Measurements from ENCODE around the gene SLC30A1.

DNA sequence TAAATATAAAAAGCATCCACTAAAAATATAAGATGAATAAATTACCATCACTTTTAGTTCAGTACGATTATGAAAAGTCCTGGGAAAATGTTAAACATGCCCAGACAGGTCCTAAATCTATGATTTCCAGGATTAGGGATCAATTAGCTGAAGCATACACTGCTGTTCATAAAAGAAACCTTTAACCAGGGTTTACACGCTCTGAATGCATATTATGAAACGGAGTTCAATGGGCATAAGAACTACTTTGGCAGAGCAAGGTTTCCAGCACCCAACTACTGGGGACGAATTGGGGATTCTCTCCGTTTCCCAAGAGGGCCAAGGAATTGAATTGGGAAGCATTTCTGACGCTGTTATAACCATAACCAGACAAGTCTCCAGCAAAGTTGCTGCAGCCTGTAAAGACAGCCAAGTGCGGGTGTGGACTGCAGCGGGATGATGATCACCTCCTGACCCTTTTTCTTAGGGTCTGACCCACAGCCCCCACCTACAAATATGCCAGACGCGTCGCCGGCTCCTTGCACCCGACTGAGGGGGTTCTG is 1.6 kb downstream of the SLC30A1 start:
- TF ChIP-seq EZH2 (IDR thresholded peaks at IDR 0.05; ENCODE audit: borderline replicate concordance, control insufficient read depth, low read depth, low read length) (no peak), TAF1 (IDR thresholded peaks at IDR 0.05; ENCODE audit: borderline replicate concordance, low read depth, low read length) (no peak), YY1 (IDR thresholded peaks at IDR 0.05; ENCODE audit: low read depth, low read length) (no peak), ZBED1 (IDR thresholded peaks at IDR 0.05; ENCODE audit: borderline replicate concordance) (no peak), NFXL1 (IDR thresholded peaks at IDR 0.05; ENCODE audit: borderline replicate concordance) (no peak), RFX5 (IDR thresholded peaks at IDR 0.05; ENCODE audit: low read depth, low read length) (no peak), RELB (IDR thresholded peaks at IDR 0.05; ENCODE audit: low read depth) (0 out of 2 replicates have a peak, but pooled peaks have one; percentile 24), CEBPB (IDR thresholded peaks at IDR 0.05; ENCODE audit: borderline replicate concordance in 1 of 2, low read depth in 2 of 2, low read length in 2 of 2) (no peak), CREB1 (IDR thresholded peaks at IDR 0.05; ENCODE audit: low read depth) (no peak), NR2C2 (IDR thresholded peaks at IDR 0.05; ENCODE audit: borderline replicate concordance, control insufficient read depth, insufficient read length, low read depth) (no peak), FOXM1 (IDR thresholded peaks at IDR 0.05; ENCODE audit: low read depth, low read length) (no peak), MYC (IDR thresholded peaks at IDR 0.05; ENCODE audit: insufficient read depth, insufficient read length, insufficient replicate concordance, low read length, severe bottlenecking) (no peak), EP300 (IDR thresholded peaks at IDR 0.05; ENCODE audit: borderline replicate concordance in 1 of 2, control insufficient read depth in 1 of 2, low read depth in 2 of 2, low read length in 2 of 2) (no peak)
